SH-SY5Y (cell line): ENCODE data around the gene ACTR3C.

Experiments
- GATA2 ChIP-seq: IDR thresholded peaks from 2 replicates; pipeline ENCODE4 v1.6.1; 2011; ENCODE audit warnings: mild to moderate bottlenecking, low read depth, low read length
- GATA3 ChIP-seq: IDR thresholded peaks from 2 replicates; pipeline ENCODE4 v1.6.1; 2011; ENCODE audit warnings: low read depth, mild to moderate bottlenecking, low read length, moderate library complexity

The ACTR3C gene

GRCh38 chr7:150333659-150334058, 10.3 kb upstream of the ACTR3C start:
- TF ChIP-seq GATA3 (no peak), GATA2 (no peak)

GRCh38 chr7:150332852-150333635, 9.7 kb upstream of the ACTR3C start:
- no peak for TF ChIP-seq GATA2
- TF ChIP-seq GATA3: no peak

DNA sequence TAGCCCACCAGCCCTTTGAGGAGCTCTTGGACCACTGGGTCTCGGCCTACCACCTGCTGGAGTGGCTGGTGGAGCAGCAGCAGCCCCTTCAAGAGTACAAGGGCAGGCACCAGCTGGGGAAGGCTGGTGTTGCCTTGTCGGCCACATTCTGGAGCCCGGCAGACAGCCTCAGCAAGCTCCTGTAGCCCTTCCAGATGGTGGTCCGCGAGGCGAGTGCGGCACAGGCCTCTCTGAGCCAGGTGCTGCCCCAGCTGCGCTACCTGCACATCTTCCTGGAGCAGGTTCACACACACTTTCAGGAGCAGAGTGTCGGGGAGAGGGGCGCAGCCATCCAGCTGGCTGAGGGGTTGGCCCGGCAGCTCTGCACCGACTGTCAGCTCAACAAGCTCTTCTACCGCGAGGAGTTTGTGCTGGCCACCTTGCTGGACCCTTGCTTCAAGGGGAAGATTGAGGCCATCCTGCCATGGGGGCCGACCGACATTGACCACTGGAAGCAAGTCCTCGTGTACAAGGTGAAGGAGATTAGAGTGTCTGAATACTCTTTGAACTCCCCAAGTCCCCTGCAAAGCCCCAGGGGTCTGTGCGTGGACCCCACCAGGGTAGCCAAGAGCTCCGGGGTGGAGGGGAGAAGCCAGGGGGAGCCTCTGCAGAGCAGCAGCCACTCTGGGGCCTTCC, 7.0 kb upstream of the ACTR3C start:
- TF ChIP-seq GATA2: no peak

DNA sequence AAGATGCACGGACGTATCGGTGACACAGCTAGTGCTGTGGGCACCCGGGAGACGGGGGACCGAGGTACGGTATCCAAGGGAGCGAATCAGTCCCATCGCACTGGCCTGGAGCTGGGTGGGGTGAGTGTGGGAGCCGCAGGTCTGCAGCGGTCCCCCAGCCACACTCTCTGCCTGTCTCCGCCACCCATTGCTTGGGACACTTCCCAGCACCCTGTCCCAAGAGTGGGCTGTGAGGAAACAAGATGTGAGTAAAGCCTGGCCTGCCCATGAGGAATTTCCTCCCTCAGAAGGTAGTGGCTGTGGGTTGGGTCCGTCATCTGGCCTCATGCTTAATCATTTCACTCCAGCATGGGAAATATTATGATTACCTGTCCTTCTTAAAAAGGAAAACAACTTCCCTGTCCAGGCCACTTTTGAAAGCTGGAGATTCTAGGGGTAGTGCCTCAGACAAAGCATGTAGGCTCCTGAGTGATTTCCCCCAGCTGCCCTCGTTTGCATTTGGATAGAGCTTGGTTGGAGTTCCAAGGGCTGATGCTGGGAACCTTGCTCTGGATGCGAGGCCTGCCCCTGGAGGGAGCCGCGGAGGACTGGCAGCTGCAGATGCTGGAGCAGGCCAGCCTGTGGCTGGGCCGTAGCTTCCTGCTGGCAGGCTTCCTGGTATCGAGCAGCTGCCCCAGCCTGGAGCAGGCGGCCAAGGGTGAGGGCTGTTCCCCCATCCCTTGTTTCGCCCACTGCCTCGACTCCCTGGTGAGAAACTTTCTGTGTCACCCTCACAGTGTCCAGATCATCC, 6.2 kb upstream of the ACTR3C start:
- TF ChIP-seq GATA3: no peak
- TF ChIP-seq GATA2: no peak

GRCh38 chr7:150327308-150327707, 4.0 kb upstream of the ACTR3C start:
- TF ChIP-seq GATA2 (no peak), GATA3 (no peak)

DNA sequence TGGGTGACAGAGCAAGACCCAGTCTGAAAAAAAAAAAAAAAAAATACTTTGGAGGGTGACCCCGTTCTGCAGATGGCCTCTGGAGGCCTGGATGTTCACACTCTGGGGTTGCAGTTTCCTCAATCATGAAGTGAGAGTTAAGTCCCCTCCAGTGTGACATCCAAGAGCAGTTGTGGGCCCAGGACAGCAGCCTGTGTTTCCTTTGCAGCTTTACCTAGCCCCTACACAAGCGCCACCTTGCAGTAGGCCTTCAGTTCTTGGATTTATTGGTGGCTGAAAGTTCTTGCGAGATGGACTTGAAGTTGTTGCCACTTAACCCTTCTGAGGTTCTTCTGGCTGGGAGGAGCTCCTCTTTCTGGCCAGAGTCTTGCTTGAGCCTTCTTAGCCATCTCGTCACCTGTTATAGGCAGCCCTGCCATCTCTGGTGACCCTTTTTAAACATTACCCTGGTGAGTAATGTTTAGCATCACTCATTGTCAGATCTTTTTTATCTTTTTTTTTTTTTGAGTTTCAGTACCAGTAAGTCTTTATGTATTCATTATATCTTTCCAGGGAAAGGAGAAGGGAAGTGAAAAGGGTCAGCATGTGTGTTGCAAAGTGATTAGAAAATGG, 3.4 kb upstream of the ACTR3C start:
- no peak for TF ChIP-seq GATA2
- no peak for TF ChIP-seq GATA3

GRCh38 chr7:150325901-150326300, 2.6 kb upstream of the ACTR3C start:
- TF ChIP-seq GATA2 (no peak), GATA3 (no peak)

DNA sequence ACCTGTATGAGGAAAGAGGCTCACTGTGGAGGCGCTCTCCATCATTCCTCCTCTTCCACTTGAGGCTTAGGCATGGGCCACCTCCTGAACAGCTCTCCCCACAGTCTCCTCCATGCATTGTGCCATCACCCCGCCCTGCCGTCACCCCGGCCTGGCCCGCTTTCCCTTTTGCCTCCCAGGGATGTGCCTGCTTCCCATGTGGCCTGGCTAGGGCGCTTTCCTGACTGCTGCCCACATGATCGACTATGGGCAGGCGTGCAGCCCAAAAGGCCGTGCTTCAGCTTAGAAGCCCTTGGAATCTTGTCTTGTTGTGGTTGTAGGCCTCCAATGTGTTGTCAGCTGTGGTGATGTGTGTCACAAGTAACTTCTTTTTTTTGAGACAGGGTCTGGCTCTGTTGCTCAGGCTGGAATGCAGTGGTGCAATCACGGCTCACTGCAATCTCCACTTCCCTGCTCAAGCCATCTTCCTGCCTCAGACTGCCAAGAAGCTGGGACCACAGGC, 1.8 kb upstream of the ACTR3C start:
- TF ChIP-seq GATA2 (no peak), GATA3 (no peak)

- no peak for TF ChIP-seq GATA2
- no peak for TF ChIP-seq GATA3
These were observed 1.1 kb upstream of the ACTR3C start for GRCh38 chr7:150324373-150324961.

DNA sequence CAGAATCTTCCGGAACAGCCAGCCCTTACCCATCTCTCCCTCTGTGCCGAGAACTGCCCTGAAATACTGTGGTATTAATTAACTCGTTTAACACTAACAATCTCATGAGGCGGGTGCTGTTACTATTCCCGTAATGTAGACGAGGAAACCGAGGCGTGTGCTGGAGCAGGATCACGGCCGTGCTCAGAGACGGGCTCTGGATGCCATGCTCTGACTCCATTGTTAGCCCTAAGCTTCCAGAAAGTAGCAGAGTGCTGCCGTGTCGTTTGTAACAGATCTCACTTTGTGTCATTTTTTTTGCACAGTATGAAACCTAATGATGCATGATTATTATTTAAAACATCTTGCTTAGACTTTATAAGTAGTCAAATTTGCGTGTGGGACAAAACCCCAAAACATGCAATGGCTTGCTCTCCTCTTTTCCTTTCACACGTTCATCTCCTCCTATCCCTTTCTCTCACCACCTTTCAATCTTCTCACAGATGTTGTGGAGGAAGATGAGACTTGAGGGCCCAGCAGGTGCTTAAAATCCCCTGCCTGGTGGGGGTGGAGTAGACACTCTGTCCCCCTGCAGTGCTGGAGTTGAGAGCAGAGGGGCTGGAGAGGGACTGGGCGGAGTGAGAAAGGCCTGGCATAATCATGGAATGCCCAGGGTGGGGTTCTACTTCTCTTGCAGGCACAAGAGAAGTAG, 482 bp upstream of the ACTR3C start:
- TF ChIP-seq GATA3: no peak
- TF ChIP-seq GATA2: no peak

- no peak for TF ChIP-seq GATA2
- TF ChIP-seq GATA3: no peak
These were observed 1.1 kb downstream of the ACTR3C start for GRCh38 chr7:150322114-150322832.

GRCh38 chr7:150321788-150322113, 1.6 kb downstream of the ACTR3C start:
- TF ChIP-seq GATA3 (no peak), GATA2 (no peak)

GRCh38 chr7:150317748-150318444, 5.4 kb downstream of the ACTR3C start:
- no peak for TF ChIP-seq GATA2
- no peak for TF ChIP-seq GATA3
